ENCODE results near the gene LSMEM2.

LSMEM2 gene

GRCh38 chr3:50323614-50324199 is 44.8 kb downstream of the LSMEM2 start:
- peak in 1 of 2 donors; percentile 21 for DNase-seq

GRCh38 chr3:50324351-50325112 is 45.6 kb downstream of the LSMEM2 start:
- DNase-seq = peak; percentile 60 to 63

- DNase-seq = no peak
Observed at GRCh38 chr3:50325113-50325480, 46.2 kb downstream of the LSMEM2 start.

GRCh38 chr3:50325497-50326181 is 46.8 kb downstream of the LSMEM2 start:
- DNase-seq = no peak

GRCh38 chr3:50326182-50326541 is 47.3 kb downstream of the LSMEM2 start:
- DNase-seq = no peak

- DNase-seq = no peak
Observed at GRCh38 chr3:50327129-50327528, 48.2 kb downstream of the LSMEM2 start.

- peak; percentile 97 to 98 for DNase-seq
Observed at GRCh38 chr3:50327943-50328691, 49.2 kb downstream of the LSMEM2 start, which contains the start of gene TUSC2. TUSC2 (minus strand) TSS chr3:50328223; CDS start chr3:50328099, 124 bp downstream.

- DNase-seq = no peak
Observed at GRCh38 chr3:50330330-50330729, 51.4 kb downstream of the LSMEM2 start.

GRCh38 chr3:50331364-50331907 is 52.5 kb downstream of the LSMEM2 start:
- no peak for DNase-seq

- no peak for DNase-seq
Observed at GRCh38 chr3:50333744-50334328, 54.9 kb downstream of the LSMEM2 start.

- no peak for DNase-seq
Observed at GRCh38 chr3:50334339-50335075, 55.6 kb downstream of the LSMEM2 start.

- no peak for DNase-seq
Observed at GRCh38 chr3:50336452-50337174, 57.7 kb downstream of the LSMEM2 start.

- peak; percentile 100 for DNase-seq
Observed at GRCh38 chr3:50337175-50337861, 58.4 kb downstream of the LSMEM2 start.

Measured in inflammatory macrophage (primary cell).